HL-60 (cell line): ENCODE results near the gene FUT8.

ENCODE experiments used
- CTCF ChIP-seq: IDR thresholded peaks from one replicate; pipeline ENCODE4 v1.5.1; 2011; ENCODE audit warnings: low read length, control low read depth, inconsistent platforms; ENCODE audit not compliant: insufficient read depth
- GABPA ChIP-seq: IDR thresholded peaks from 2 replicates; pipeline ENCODE4 v1.6.1; 2012; ENCODE audit warnings: low read depth
- POLR2AphosphoS5 ChIP-seq: IDR thresholded peaks from 2 replicates; pipeline ENCODE4 v1.6.1; 2012; ENCODE audit warnings: low read depth
- REST ChIP-seq: IDR thresholded peaks from 2 replicates; pipeline ENCODE4 v1.6.1; 2012; ENCODE audit warnings: low read depth; ENCODE audit not compliant: insufficient replicate concordance
- SPI1 ChIP-seq: IDR thresholded peaks from 2 replicates; pipeline ENCODE4 v1.6.1; 2012; ENCODE audit warnings: low read depth, mild to moderate bottlenecking, borderline replicate concordance

DNA sequence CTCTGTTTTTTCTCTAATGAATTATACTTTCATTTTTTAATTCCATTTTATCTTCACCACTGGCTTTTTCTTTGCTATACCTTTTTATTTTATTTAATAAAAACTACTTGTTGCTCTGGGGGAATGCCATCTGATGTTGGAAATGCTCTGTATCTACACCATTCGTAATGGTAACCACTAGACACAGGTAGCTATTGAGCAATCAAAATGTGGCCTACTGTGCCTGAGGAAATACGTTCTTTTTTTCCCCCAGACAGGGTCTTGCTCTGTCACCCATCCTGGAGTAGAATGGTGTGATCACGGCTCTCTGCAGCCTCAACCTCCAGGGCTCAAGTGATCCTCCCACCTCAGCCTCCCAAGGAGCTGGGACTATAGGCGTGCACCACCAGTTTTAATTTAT is 140.2 kb downstream of the FUT8 start:
- TF ChIP-seq CTCF (no peak), POLR2AphosphoS5 (no peak), GABPA (no peak), REST (no peak), SPI1 (no peak)
